GM19238 (cell line): ENCODE results near the gene NNMT.
"Not testable (repeated sequence)": the region's sequence is repeated elsewhere in the genome, so short reads cannot be mapped to it uniquely, and the experiment has no call there.

Experiments
- DNase-seq: peaks from one replicate; pipeline ENCODE4 v3.0.0; 2011; ENCODE audit warnings: low spot score; ENCODE audit not compliant: insufficient read length

The NNMT gene

GRCh38 chr11:114308689-114309089 is 12.5 kb downstream of the NNMT start:
- no peak for DNase-seq

DNA sequence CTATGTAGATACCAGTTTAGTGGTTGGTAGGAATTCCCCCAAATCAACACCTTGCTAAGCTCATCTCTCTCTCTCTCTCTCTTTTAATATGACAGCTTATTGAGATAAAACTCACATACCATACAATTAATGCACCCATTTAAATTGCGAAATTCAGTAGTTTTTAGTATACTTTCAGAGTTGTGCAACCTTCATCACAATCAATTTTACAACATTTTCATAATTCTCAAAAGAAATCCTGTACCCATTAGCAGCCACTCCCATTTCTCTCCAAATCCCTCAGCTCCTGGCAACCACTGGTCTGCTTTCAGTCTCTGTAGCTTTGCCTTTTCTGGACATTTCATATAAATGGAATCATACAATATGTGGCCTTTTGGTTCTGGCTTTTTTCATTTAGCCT is 13.3 kb downstream of the NNMT start:
- no peak for DNase-seq

GRCh38 chr11:114310095-114310494 is 13.9 kb downstream of the NNMT start:
- DNase-seq, result no peak

GRCh38 chr11:114311946-114312345 is 15.7 kb downstream of the NNMT start:
- DNase-seq, result no peak

- no peak for DNase-seq
Measured at GRCh38 chr11:114314096-114314495, 17.9 kb downstream of the NNMT start.

- DNase-seq, result no peak
Measured at GRCh38 chr11:114315749-114316368, 19.7 kb downstream of the NNMT start.

GRCh38 chr11:114316980-114317786 is 21.0 kb downstream of the NNMT start:
- no peak for DNase-seq

- no peak for DNase-seq
Measured at GRCh38 chr11:114317787-114318137, 21.6 kb downstream of the NNMT start.

DNA sequence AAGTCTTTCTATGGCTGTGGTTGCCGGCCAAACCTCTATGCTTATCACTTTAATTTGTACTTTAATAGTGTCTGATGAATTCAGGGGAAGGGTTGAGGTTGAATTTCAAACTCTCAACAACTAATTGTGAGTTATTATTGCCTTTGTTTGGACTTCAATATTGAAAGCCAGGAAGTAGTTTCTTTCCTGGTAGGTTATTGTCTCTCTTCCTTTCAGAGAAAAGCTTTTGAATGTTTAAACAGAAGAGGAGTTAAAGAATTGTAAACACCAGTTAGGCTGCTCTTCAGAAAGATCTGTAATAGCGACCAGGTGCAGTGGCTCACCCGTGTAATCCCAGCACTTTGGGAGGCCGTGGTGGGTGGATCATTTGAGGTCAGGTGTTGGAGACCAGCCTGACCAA is 22.2 kb downstream of the NNMT start:
- DNase-seq, result no peak

- DNase-seq, result no peak
Measured at GRCh38 chr11:114319716-114320328, 23.6 kb downstream of the NNMT start.

DNA sequence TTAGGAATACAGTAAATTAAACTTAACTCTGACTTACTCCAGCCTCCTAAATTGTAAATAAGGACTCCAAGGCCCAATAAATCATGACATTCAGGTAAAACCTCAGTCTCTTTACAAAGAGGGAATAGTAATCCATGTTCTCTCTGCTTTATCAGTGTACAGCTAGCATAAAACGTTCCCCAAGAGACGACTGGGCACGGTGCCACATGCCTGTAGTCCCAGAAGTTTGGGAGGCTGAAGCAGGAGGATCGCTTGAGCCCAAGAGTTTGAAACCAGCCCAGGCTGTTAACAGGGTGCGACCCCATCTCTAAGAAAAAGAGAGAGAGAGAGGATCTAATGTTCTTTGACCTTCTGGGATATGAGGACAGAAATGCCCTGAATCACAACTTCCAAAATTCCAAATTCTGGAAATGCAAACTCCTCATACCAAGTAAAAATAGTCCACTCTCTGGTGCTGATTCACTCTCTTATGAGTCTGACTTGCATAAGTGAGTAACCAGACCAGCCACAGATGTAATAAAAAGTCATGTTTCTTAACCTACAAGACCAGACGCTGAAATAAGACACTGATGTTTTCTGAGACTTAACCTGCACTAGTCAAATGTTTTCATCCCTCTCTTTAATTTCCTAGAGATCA is 25.5 kb downstream of the NNMT start:
- DNase-seq, result no peak

DNA sequence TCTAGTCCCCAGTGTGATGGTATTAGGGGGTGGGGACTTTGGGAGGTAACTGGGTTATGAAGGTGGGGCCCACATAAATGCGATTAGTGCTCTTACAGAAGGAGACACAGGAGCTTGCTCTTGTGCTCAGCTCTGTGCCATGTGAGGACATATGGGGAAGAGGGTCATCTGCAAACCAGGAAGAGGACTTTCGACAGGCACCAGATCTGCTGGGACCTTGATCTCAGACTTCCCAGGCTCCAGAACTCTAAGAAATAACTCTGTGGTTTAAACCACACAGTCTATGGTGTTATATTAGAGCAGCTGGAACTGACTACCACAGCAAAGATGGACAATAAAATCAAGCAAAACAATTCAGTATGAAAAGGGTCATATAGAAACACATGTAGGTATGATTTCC is 26.7 kb downstream of the NNMT start:
- no peak for DNase-seq

DNA sequence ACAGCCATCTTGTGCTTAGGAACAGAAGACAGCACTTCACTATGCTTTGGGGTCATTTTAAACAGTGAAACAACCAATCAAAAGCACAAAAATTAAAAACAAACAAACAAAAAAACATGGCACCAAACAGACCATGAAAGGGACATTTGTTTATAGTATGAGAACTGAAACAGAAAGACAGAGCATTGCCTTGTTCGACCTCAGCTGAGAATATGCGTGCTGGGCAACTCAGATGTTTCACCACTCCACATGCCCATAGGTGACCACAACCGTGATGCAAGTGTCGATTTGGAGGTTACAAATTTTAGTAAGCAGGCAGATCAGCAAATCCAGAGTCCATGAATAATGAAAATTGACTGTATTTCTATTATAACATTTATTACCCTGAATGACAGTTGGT is 30.0 kb downstream of the NNMT start:
- no peak for DNase-seq

- no peak for DNase-seq
Measured at GRCh38 chr11:114326776-114327175, 30.6 kb downstream of the NNMT start.

DNA sequence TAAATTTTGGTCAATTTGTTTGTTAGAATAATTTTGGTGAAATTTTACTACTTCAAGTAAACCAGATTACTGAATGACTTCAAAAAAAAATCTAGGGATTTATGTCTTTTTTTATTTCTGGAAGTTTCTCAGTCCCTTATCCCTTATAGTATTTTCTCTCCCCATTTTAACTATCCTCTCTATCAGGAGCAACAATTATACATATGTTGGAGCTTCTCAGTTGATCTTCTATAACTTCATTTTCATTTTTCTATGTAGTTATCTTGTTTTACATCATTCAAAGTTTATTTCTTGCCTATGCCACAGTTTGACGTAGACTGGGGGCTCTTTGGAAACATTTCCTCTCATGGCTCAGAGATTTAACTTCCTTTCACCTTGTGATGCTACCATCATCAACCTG is 34.2 kb downstream of the NNMT start:
- no peak for DNase-seq

DNA sequence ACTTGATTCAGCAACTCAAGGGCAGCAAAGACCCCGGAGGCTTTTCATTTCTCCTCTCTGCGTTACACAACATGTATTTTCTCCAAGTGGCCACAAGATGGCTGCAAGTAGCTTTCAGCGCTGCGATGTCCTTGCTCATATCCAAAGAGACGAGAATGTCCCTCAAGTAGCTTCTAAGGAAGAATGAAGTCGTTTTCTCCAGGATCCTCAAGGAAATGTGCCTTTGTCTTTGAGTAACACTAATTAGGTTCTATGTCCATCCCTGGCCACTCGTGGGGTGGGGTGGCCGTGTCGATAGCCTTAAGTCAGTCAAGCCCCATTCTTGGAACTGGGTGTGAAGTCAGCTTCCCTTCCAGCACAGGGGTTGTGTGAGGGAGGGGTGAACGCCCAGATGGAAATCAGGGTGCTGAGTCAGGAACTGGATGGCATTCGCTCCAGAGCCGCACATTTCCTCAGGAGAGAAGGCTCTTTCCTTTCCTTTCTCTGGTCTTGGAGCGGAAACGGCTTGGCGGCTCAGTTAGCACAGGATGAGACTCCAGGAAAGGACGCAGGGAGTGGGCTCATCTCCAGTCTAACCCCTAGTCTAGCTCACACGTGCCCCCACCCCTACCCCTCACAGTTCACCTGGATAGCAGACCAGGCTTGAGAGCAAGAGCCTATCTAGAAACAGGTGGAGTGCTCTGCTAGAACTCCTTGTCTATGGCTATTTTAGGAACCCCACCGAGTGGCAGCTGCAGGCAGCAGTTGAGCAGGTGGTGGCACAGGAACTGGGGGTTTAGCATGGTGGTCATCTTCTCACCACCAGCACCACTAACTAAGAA is 44.3 kb downstream of the NNMT start:
- DNase-seq, result no peak

DNA sequence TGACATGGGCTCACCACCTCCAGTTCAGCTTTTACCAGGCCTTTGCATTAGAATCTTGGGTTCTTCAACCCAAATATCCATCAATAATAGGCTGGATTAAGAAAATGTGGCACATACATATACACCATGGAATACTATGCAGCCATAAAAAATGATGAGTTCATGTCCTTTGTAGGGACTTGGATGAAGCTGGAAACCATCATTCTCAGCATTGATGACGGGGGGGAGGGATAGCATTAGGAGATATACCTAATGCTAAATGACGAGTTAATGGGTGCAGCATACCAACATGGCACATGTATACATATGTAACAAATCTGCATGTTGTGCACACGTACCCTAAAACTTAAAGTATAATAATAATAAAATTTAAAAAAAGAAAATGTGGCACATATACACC is 45.5 kb downstream of the NNMT start:
- not testable (repeated sequence) for DNase-seq

DNA sequence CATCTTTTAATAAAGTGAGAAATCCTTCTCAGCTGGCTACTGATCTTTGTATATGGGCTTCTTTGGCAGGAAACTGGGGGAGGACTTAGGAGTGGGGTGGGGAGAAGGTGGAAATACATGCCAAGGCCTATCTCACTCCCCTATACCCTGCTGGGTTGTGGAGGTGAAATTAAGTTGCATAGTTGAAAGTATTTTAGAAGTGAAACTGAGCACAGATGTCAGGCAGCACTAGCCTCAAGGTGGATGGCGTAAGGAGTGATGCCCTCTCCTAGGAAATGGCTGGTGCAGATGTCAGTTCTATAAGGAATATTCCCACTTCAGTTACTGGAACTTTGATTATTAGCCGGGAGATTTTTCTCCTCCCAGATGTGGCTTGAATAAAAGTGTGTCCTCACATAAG is 46.3 kb downstream of the NNMT start:
- DNase-seq, result no peak

DNA sequence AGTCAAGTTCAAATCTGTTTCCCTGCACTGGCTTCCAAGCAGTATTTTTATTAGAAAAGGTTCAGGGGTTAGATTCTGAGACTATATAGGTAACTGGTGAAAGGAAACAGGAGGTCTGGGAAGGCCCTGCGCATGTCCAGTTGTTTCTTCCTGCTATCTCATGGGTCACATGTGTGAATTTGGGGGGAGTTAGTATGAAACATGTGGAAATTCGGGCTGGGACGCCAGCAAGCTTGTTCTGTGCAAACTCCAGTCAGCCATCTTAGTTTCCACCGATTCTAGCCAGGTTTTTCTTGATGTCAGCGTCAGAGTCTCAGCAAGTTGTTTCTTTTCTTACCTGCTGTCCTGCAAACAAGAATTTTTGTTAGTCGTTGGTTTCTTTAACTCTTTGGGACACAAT is 46.8 kb downstream of the NNMT start:
- no peak for DNase-seq

DNA sequence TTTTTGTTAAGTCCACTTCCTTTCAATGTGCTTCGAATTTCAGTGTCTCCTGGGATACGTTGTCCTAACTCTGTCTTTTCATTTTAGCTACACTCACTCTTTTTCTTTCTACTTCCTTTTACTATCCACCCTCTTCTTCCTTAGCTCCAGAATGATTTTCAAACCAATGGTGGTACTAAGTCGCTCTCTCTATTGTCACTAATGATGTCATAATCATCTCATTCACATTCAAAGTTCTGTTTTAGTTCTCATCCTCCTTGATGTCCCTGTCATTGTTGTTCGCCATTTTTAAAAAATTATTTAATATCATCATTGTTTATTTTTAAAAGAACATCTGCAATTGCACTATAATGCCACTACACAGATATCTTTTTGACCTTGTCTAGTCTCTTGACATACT is 47.3 kb downstream of the NNMT start:
- no peak for DNase-seq

DNA sequence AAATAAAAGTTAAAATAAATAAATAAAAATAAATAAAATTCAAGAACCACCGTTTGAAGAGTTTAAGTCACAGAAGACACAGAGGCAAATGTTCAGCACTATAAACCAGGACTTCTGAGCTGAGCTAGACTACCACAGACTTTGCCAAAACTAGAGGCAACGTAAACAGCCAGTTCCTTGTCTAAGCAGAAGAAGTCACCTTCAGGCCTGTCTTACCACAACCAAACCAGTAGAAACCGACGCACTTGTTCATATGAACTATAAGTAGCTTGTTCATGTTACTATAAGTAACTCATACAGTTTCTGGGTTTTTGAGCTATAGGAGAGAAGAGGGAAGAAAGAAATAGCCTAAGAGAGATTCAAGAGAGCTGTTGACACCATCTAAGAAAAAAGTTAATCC is 48.3 kb downstream of the NNMT start:
- DNase-seq, result no peak
